ENCODE results near the gene HBE1.

HBE1 gene

GRCh38 chr11:5239046-5239445, 30.7 kb downstream of the HBE1 start:
- no peaks in the 10 kb centered on the region for H3K79me1 ChIP-seq (replicated peaks; ENCODE audit: low read length, poor library complexity, severe bottlenecking)
- H2BK15ac ChIP-seq (ENCODE audit: low read depth, poor library complexity, severe bottlenecking): no peak overlapping the region
- no peak overlapping the region for H3K9ac ChIP-seq (ENCODE audit: low read length)
- H3K23ac ChIP-seq (ENCODE audit: low read length in 2 of 2): no peak overlapping the region
- no peak overlapping the region for H3K27ac ChIP-seq (ENCODE audit: low read length, poor library complexity, severe bottlenecking)
- no peaks in the 10 kb centered on the region for H3K9me3 ChIP-seq (ENCODE audit: control insufficient read depth, low read length)
- H2BK5ac ChIP-seq (ENCODE audit: low read depth, low read length, poor library complexity, severe bottlenecking): no peak overlapping the region
- DNase-seq: no peak
- no peak overlapping the region for H2AFZ ChIP-seq (ENCODE audit: low read depth, low read length)
- no peak overlapping the region for H3K18ac ChIP-seq (ENCODE audit: low read depth in 1 of 2, low read length in 2 of 2)
- no peak overlapping the region for H2BK12ac ChIP-seq (ENCODE audit: low read length in 2 of 2)
- H3K14ac ChIP-seq (ENCODE audit: low read length in 2 of 2): no peak overlapping the region
- no peak overlapping the region for H4K91ac ChIP-seq (ENCODE audit: low read length)
- H3K4me2 ChIP-seq (ENCODE audit: low read length, poor library complexity, severe bottlenecking): no peak overlapping the region
- H3K27me3 ChIP-seq (ENCODE audit: control insufficient read depth in 1 of 2, insufficient read depth in 1 of 2, low read length in 2 of 2): no peaks in the 10 kb centered on the region
- no peak overlapping the region for H4K8ac ChIP-seq (ENCODE audit: low read length)
- peaks cover 2% of the 10 kb centered on the region for H3K4me1 ChIP-seq (ENCODE audit: control insufficient read depth, insufficient read depth, low read depth, low read length)
- no peak overlapping the region for H2AK5ac ChIP-seq (ENCODE audit: low read length, severe bottlenecking)
- H3K4me3 ChIP-seq (ENCODE audit: insufficient read depth in 1 of 2, low read depth in 1 of 2, low read length in 2 of 2): no peak overlapping the region
- H3K36me3 ChIP-seq (ENCODE audit: control insufficient read depth in 1 of 2, insufficient read depth in 2 of 2, low read depth in 1 of 2, low read length in 2 of 2): no peaks in the 10 kb centered on the region
- no peak overlapping the region for H3K4ac ChIP-seq (ENCODE audit: low read depth in 1 of 2, low read length in 2 of 2)
- no peak overlapping the region for H2BK120ac ChIP-seq (ENCODE audit: low read depth, low read length)

GRCh38 chr11:5238486-5238885, 31.3 kb downstream of the HBE1 start:
- no peak overlapping the region for H3K14ac ChIP-seq (ENCODE audit: low read length in 2 of 2)
- WGBS: 77% methylated on average over 2 of the region's 2 CpGs
- H3K23ac ChIP-seq (ENCODE audit: low read length in 2 of 2): no peak overlapping the region
- no peak overlapping the region for H3K18ac ChIP-seq (ENCODE audit: low read depth in 1 of 2, low read length in 2 of 2)
- no peak overlapping the region for H2BK15ac ChIP-seq (ENCODE audit: low read depth, poor library complexity, severe bottlenecking)
- no peak overlapping the region for H2AK5ac ChIP-seq (ENCODE audit: low read length, severe bottlenecking)
- H3K27ac ChIP-seq (ENCODE audit: low read length, poor library complexity, severe bottlenecking): no peak overlapping the region
- H3K9me3 ChIP-seq (ENCODE audit: control insufficient read depth, low read length): no peaks in the 10 kb centered on the region
- H2BK12ac ChIP-seq (ENCODE audit: low read length in 2 of 2): no peak overlapping the region
- peaks cover 2% of the 10 kb centered on the region for H3K4me1 ChIP-seq (ENCODE audit: control insufficient read depth, insufficient read depth, low read depth, low read length)
- no peaks in the 10 kb centered on the region for H3K79me1 ChIP-seq (replicated peaks; ENCODE audit: low read length, poor library complexity, severe bottlenecking)
- H2AFZ ChIP-seq (ENCODE audit: low read depth, low read length): no peak overlapping the region
- H3K27me3 ChIP-seq (ENCODE audit: control insufficient read depth in 1 of 2, insufficient read depth in 1 of 2, low read length in 2 of 2): no peaks in the 10 kb centered on the region
- no peak overlapping the region for H4K91ac ChIP-seq (ENCODE audit: low read length)
- H2BK120ac ChIP-seq (ENCODE audit: low read depth, low read length): no peak overlapping the region
- H2BK5ac ChIP-seq (ENCODE audit: low read depth, low read length, poor library complexity, severe bottlenecking): no peak overlapping the region
- H3K4me3 ChIP-seq (ENCODE audit: insufficient read depth in 1 of 2, low read depth in 1 of 2, low read length in 2 of 2): no peak overlapping the region
- no peak overlapping the region for H3K4ac ChIP-seq (ENCODE audit: low read depth in 1 of 2, low read length in 2 of 2)
- H3K9ac ChIP-seq (ENCODE audit: low read length): no peak overlapping the region
- no peak for DNase-seq
- H4K8ac ChIP-seq (ENCODE audit: low read length): no peak overlapping the region
- H3K4me2 ChIP-seq (ENCODE audit: low read length, poor library complexity, severe bottlenecking): no peak overlapping the region
- H3K36me3 ChIP-seq (ENCODE audit: control insufficient read depth in 1 of 2, insufficient read depth in 2 of 2, low read depth in 1 of 2, low read length in 2 of 2): no peaks in the 10 kb centered on the region

DNA sequence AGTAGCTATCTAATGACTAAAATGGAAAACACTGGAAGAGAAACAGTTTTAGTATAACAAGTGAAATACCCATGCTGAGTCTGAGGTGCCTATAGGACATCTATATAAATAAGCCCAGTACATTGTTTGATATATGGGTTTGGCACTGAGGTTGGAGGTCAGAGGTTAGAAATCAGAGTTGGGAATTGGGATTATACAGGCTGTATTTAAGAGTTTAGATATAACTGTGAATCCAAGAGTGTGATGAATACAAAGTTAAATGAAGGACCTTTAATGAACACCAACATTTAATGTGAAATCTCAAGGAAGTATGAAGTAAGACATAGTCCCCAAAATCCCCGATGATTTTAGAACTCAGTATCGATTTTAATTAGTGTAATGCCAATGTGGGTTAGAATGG, 32.3 kb downstream of the HBE1 start:
- H2AFZ ChIP-seq (ENCODE audit: low read depth, low read length): no peak overlapping the region
- no peaks in the 10 kb centered on the region for H3K9me3 ChIP-seq (ENCODE audit: control insufficient read depth, low read length)
- H3K4ac ChIP-seq (ENCODE audit: low read depth in 1 of 2, low read length in 2 of 2): no peak overlapping the region
- H4K91ac ChIP-seq (ENCODE audit: low read length): no peak overlapping the region
- no peak overlapping the region for H3K14ac ChIP-seq (ENCODE audit: low read length in 2 of 2)
- no peak overlapping the region for H3K9ac ChIP-seq (ENCODE audit: low read length)
- H4K8ac ChIP-seq (ENCODE audit: low read length): no peak overlapping the region
- no peak overlapping the region for H2BK120ac ChIP-seq (ENCODE audit: low read depth, low read length)
- H2BK12ac ChIP-seq (ENCODE audit: low read length in 2 of 2): no peak overlapping the region
- H2BK15ac ChIP-seq (ENCODE audit: low read depth, poor library complexity, severe bottlenecking): no peak overlapping the region
- no peak overlapping the region for H2BK5ac ChIP-seq (ENCODE audit: low read depth, low read length, poor library complexity, severe bottlenecking)
- no peak overlapping the region for H3K27ac ChIP-seq (ENCODE audit: low read length, poor library complexity, severe bottlenecking)
- no peak overlapping the region for H3K4me2 ChIP-seq (ENCODE audit: low read length, poor library complexity, severe bottlenecking)
- over 99% methylated on average over 2 of the region's 2 CpGs for WGBS
- no peak overlapping the region for H3K18ac ChIP-seq (ENCODE audit: low read depth in 1 of 2, low read length in 2 of 2)
- no peak overlapping the region for H3K4me3 ChIP-seq (ENCODE audit: insufficient read depth in 1 of 2, low read depth in 1 of 2, low read length in 2 of 2)
- no peaks in the 10 kb centered on the region for H3K27me3 ChIP-seq (ENCODE audit: control insufficient read depth in 1 of 2, insufficient read depth in 1 of 2, low read length in 2 of 2)
- H3K4me1 ChIP-seq (ENCODE audit: control insufficient read depth, insufficient read depth, low read depth, low read length): peaks cover 2% of the 10 kb centered on the region
- DNase-seq: no peak
- no peak overlapping the region for H3K23ac ChIP-seq (ENCODE audit: low read length in 2 of 2)
- no peak overlapping the region for H2AK5ac ChIP-seq (ENCODE audit: low read length, severe bottlenecking)
- H3K36me3 ChIP-seq (ENCODE audit: control insufficient read depth in 1 of 2, insufficient read depth in 2 of 2, low read depth in 1 of 2, low read length in 2 of 2): no peaks in the 10 kb centered on the region
- no peaks in the 10 kb centered on the region for H3K79me1 ChIP-seq (replicated peaks; ENCODE audit: low read length, poor library complexity, severe bottlenecking)

GRCh38 chr11:5235364-5236095, 34.2 kb downstream of the HBE1 start:
- no peak overlapping the region for H3K4me3 ChIP-seq (ENCODE audit: insufficient read depth in 1 of 2, low read depth in 1 of 2, low read length in 2 of 2)
- no peak overlapping the region for H2BK120ac ChIP-seq (ENCODE audit: low read depth, low read length)
- no peak overlapping the region for H4K91ac ChIP-seq (ENCODE audit: low read length)
- no peak overlapping the region for H3K18ac ChIP-seq (ENCODE audit: low read depth in 1 of 2, low read length in 2 of 2)
- no peak overlapping the region for H2BK15ac ChIP-seq (ENCODE audit: low read depth, poor library complexity, severe bottlenecking)
- no peak overlapping the region for H2BK5ac ChIP-seq (ENCODE audit: low read depth, low read length, poor library complexity, severe bottlenecking)
- no peak overlapping the region for H3K14ac ChIP-seq (ENCODE audit: low read length in 2 of 2)
- H3K23ac ChIP-seq (ENCODE audit: low read length in 2 of 2): no peak overlapping the region
- H4K8ac ChIP-seq (ENCODE audit: low read length): no peak overlapping the region
- H3K36me3 ChIP-seq (ENCODE audit: control insufficient read depth in 1 of 2, insufficient read depth in 2 of 2, low read depth in 1 of 2, low read length in 2 of 2): no peaks in the 10 kb centered on the region
- H3K4me1 ChIP-seq (ENCODE audit: control insufficient read depth, insufficient read depth, low read depth, low read length): peaks cover 2% of the 10 kb centered on the region
- H3K79me1 ChIP-seq (replicated peaks; ENCODE audit: low read length, poor library complexity, severe bottlenecking): no peaks in the 10 kb centered on the region
- H2AFZ ChIP-seq (ENCODE audit: low read depth, low read length): no peak overlapping the region
- WGBS: 95% methylated on average over 3 of the region's 5 CpGs
- no peak for DNase-seq
- no peak overlapping the region for H3K9ac ChIP-seq (ENCODE audit: low read length)
- H3K4ac ChIP-seq (ENCODE audit: low read depth in 1 of 2, low read length in 2 of 2): no peak overlapping the region
- no peaks in the 10 kb centered on the region for H3K9me3 ChIP-seq (ENCODE audit: control insufficient read depth, low read length)
- H3K27ac ChIP-seq (ENCODE audit: low read length, poor library complexity, severe bottlenecking): no peak overlapping the region
- H2BK12ac ChIP-seq (ENCODE audit: low read length in 2 of 2): no peak overlapping the region
- no peak overlapping the region for H2AK5ac ChIP-seq (ENCODE audit: low read length, severe bottlenecking)
- H3K4me2 ChIP-seq (ENCODE audit: low read length, poor library complexity, severe bottlenecking): no peak overlapping the region
- H3K27me3 ChIP-seq (ENCODE audit: control insufficient read depth in 1 of 2, insufficient read depth in 1 of 2, low read length in 2 of 2): no peaks in the 10 kb centered on the region
